ENCODE results near the gene KIFAP3.

DNA sequence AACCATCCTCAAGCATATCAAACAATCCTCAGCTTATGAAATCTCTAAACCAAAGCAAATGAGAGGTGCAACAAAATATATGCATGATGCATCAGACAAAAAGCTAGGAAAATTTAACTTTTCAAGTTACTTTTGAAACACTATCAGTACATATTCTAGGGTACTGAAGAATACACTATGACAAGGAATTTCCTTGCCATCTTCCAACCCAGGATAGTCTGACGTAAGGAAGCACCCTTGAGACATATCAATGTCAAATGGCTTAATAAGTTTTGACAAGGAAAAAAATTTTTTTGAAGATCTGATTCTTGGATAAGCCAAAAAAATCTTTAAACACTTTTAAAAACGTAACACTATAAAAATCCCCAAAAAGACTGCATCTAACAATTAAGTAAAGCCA is 64.9 kb downstream of the KIFAP3 start:
- TF ChIP-seq, protein P1, sequence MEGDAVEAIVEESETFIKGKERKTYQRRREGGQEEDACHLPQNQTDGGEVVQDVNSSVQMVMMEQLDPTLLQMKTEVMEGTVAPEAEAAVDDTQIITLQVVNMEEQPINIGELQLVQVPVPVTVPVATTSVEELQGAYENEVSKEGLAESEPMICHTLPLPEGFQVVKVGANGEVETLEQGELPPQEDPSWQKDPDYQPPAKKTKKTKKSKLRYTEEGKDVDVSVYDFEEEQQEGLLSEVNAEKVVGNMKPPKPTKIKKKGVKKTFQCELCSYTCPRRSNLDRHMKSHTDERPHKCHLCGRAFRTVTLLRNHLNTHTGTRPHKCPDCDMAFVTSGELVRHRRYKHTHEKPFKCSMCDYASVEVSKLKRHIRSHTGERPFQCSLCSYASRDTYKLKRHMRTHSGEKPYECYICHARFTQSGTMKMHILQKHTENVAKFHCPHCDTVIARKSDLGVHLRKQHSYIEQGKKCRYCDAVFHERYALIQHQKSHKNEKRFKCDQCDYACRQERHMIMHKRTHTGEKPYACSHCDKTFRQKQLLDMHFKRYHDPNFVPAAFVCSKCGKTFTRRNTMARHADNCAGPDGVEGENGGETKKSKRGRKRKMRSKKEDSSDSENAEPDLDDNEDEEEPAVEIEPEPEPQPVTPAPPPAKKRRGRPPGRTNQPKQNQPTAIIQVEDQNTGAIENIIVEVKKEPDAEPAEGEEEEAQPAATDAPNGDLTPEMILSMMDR (conservative IDR thresholded peaks at IDR 0.05 in 1 of 2, IDR thresholded peaks at IDR 0.05 in 1 of 2; ENCODE audit: low read depth in 1 of 2, low read length in 2 of 2), result no peak
- no peak for TF ChIP-seq EZH2 (IDR thresholded peaks at IDR 0.05; ENCODE audit: low read length, missing control alignments)
